Left ventricle myocardium inferior (tissue), 1 donor: ENCODE data around the gene LMF1. TPM values are rescaled to one million over a fixed set of nuclear protein-coding genes. Genes with fewer than 3 reads are reported as not detected.

Source experiments
- DNase-seq: peaks from one replicate; pipeline ENCODE4 v3.0.0-alpha.2; 2020
- H3K27ac ChIP-seq: fragments of 200-600 bp; replicated peaks from 2 replicates; pipeline ENCODE4 v1.8.0; 2021
- H3K27me3 ChIP-seq: fragments of 200-600 bp; 2 replicates; pipeline ENCODE4 v1.8.0; 2021; ENCODE audit warnings: low read depth
- H3K36me3 ChIP-seq: fragments of 200-600 bp; 2 replicates; pipeline ENCODE4 v1.8.0; 2021
- H3K4me1 ChIP-seq: fragments of 200-600 bp; 2 replicates; pipeline ENCODE4 v1.8.0; 2021
- H3K4me3 ChIP-seq: fragments of 200-600 bp; 2 replicates; pipeline ENCODE4 v1.8.0; 2021; ENCODE audit warnings: mild to moderate bottlenecking, moderate library complexity
- H3K9me3 ChIP-seq: fragments of 200-600 bp; replicated peaks from 2 replicates; pipeline ENCODE4 v1.8.0; 2021
- intact Hi-C: fragments of 100-400 bp; cut with micrococcal nuclease; formaldehyde crosslinking; loops from one replicate; pipeline ENCODE4 v1.11.0; 2022
- total RNA-seq: library from RNA; stranded (reverse); fragmentation: NEBNext Ultra II Directional; extraction: Animal tissue kit (Norgen Biotek cat#: 25700); gene quantifications from one replicate; pipeline ENCODE4 v1.2.1, GENCODE V29; 2021
- TF ChIP-seq, protein P1 (sequence below): fragments of 200-600 bp; IDR thresholded peaks from 2 replicates; pipeline ENCODE4 v1.8.0; 2021; ENCODE audit warnings: antibody characterized with exemption, mild to moderate bottlenecking, borderline replicate concordance
- donor health status: DM: no; HTN: yes; CAD: no; lungs with severe emphysema.

Gene LMF1
- total RNA-seq, 1 donor from 2014 or later: 6.6 TPM

DNA sequence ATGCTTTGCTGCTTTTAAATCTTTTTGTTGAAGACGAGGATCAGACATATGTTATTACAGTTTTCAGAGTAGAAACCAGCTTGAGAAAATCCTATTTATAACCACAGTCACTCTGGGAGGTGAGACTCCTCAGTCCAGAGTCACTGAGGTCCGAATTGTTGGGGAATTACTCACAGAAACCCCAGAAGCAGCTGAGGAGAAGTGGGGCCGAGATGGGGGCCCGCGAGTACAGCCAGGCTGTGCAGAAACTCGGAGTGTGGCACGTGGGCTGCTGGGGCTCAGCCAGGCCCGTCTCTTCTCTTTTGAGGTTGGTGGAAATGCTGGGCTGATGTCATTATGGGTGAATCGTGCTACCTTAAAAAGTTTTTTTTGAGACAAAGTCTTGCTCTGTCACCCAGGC, 155.8 kb downstream of the LMF1 start:
- peaks cover 12% of the 10 kb centered on the region for H3K4me1 ChIP-seq
- TF ChIP-seq, protein P1, sequence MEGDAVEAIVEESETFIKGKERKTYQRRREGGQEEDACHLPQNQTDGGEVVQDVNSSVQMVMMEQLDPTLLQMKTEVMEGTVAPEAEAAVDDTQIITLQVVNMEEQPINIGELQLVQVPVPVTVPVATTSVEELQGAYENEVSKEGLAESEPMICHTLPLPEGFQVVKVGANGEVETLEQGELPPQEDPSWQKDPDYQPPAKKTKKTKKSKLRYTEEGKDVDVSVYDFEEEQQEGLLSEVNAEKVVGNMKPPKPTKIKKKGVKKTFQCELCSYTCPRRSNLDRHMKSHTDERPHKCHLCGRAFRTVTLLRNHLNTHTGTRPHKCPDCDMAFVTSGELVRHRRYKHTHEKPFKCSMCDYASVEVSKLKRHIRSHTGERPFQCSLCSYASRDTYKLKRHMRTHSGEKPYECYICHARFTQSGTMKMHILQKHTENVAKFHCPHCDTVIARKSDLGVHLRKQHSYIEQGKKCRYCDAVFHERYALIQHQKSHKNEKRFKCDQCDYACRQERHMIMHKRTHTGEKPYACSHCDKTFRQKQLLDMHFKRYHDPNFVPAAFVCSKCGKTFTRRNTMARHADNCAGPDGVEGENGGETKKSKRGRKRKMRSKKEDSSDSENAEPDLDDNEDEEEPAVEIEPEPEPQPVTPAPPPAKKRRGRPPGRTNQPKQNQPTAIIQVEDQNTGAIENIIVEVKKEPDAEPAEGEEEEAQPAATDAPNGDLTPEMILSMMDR: no peak
- peaks cover 5% of the 10 kb centered on the region for H3K9me3 ChIP-seq
- H3K36me3 ChIP-seq: no peaks in the 10 kb centered on the region
- intact Hi-C loops: loop anchor here (10.0 kb wide), 1 partner anchor 240 kb away; no protein-coding TSS in a partner anchor
- no peak overlapping the region for H3K4me3 ChIP-seq
- H3K27me3 ChIP-seq: peaks cover 86% of the 10 kb centered on the region
- no peak overlapping the region for H3K27ac ChIP-seq
- DNase-seq: no peak

DNA sequence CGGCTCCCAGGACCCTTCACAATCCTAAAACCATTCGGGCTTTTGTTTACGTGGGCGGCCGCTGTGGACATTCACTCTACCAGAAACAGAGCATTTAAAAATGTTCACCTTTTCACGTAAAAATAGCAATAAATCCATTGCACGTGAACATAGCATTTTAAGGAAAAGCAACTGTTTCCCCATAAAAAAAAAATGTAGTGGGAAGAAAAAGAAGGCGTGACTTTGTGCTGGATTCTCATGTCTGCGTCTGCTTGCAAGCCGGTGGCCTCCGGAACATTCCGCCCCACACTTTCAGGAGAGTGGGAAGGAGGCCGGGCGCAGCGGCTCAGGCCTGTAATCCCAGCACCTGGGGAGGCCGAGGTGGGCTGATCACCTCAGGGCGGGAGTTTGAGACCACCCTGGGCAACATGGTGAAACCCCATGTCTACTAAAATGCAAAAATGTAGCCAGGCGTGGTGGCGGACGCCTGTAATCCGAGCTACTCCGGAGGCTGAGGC, 156.8 kb downstream of the LMF1 start:
- Histone ChIP-seq H3K36me3 (no peaks in the 10 kb centered on the region), H3K4me1 (peaks cover 12% of the 10 kb centered on the region), H3K27me3 (peaks cover 76% of the 10 kb centered on the region), H3K27ac (no peak overlapping the region), H3K4me3 (peak overlapping the region; percentile 55), H3K9me3 (peaks cover 5% of the 10 kb centered on the region)
- TF ChIP-seq, protein P1: no peak
- no peak for DNase-seq
- intact Hi-C loops: loop anchor here (10.0 kb wide), 1 partner anchor 241 kb away; no protein-coding TSS in a partner anchor

DNA sequence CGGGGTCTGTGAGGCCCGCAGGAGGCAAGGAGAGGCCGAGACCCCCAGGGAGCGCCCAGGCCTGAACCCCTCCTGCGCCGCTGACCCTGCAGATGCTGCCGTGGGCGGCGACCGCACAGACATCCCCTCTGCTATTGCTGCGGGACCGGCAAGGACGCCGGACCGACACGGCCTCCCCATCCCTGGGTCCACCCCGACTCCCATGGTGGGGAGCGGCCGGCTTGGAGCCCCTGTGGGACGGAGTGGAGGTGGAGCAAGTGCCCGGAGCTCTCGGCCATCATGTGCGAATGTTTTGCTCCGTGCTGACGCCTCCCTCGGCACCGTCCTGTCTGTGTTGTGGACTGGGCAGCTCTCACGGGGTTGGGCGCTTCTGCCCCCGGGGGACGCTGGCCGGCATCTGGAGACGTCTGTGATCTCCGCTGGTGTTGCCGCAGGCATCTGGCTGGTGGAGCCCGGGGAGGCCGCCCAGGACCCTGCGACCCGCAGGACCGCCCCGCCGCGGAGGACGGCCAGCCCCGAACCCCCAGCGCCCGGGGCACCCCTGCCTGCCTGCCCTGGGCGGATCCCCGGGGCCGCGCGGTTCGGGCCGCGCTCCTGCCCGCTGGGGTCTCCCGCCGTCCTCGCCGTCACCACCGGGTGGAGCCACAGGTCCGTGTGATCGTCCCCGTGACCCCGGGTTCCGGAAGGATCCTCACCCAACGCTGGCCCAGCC, 157.4 kb downstream of the LMF1 start:
- TF ChIP-seq, protein P1: peak; percentile 77
- Histone ChIP-seq H3K4me3 (peak overlapping the region; percentile 55), H3K36me3 (no peaks in the 10 kb centered on the region), H3K4me1 (peaks cover 15% of the 10 kb centered on the region), H3K27ac (no peak overlapping the region), H3K27me3 (peaks cover 70% of the 10 kb centered on the region), H3K9me3 (peaks cover 5% of the 10 kb centered on the region)
- DNase-seq: peak; percentile 46
- intact Hi-C loops: loop anchor here (10.0 kb wide), 1 partner anchor 241 kb away; no protein-coding TSS in a partner anchor

DNA sequence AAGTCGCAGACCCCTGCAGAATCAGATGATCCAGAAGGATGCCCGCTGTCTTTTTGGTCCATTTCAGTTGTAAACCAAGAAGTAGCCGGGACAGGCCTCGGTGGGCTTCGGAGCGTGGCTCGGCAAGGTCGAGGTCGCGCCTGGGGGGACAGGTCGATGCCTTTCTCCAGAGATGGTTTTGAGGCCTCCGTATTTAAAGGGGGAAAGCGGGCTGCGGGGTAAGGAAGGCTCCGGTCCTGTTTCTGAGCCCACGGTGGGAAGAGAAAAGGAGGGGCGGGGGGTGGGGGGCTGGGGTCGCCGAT, 162.7 kb downstream of the LMF1 start:
- peak overlapping the region; percentile 91 for H3K27ac ChIP-seq
- peaks cover 23% of the 10 kb centered on the region for H3K27me3 ChIP-seq
- DNase-seq: no peak
- peaks cover 5% of the 10 kb centered on the region for H3K9me3 ChIP-seq
- H3K4me1 ChIP-seq: peaks cover 32% of the 10 kb centered on the region
- peak overlapping the region; percentile 83 for H3K4me3 ChIP-seq
- H3K36me3 ChIP-seq: no peaks in the 10 kb centered on the region
- TF ChIP-seq, protein P1: no peak
- intact Hi-C loops: no loop called here

DNA sequence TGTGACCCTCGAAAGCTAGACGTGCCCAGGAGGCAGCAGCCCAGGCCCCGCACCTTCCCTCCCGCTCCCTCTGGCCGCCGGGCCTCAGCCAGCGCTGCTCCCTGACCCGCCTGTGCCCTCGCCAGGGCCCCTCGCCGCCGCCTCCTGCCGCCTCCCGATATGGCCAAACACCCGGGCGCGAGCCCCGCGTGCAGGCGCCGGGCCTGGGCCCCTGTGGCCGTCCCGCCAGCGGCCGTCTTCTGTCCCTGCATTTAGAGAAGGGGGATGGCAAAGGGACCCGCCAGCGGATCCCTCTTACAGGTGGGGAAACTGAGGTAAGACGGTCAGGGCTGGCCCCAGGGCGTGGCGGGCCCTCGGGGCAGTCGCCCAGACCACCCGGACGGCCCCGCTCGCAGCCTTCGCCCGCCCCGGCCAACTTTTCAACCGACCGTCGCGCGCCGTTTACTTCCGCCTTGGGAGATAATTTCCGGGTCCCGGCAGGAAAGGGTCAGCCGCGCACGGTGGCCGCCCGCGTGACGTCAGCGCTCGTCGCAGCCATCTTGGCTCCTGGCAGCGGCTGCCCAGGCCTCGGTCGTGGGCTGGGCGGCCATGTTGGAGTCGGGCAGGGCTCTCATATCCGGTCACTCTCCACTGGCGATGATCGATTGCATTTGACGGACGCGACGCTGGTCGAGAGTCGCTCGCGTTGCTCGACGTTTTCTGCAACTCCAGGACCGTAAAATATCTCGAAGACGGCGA, 163.3 kb downstream of the LMF1 start:
- H3K4me3 ChIP-seq: peak overlapping the region; percentile 83
- intact Hi-C loops: no loop called here
- peak; percentile 94 for DNase-seq
- TF ChIP-seq, protein P1: no peak
- H3K4me1 ChIP-seq: peaks cover 32% of the 10 kb centered on the region
- H3K27me3 ChIP-seq: peaks cover 23% of the 10 kb centered on the region
- no peaks in the 10 kb centered on the region for H3K36me3 ChIP-seq
- peaks cover 5% of the 10 kb centered on the region for H3K9me3 ChIP-seq
- H3K27ac ChIP-seq: peak overlapping the region; percentile 91
